ENCODE data around the gene ARID3C.

ARID3C gene

GRCh38 chr9:34579104-34579807 is 49.6 kb downstream of the ARID3C start:
- Histone ChIP-seq H3K4me1 (ENCODE audit: insufficient read depth, low read length) (peaks cover 43% of the 10 kb centered on the region), H3K27me3 (ENCODE audit: insufficient read depth, low read length) (peaks cover 93% of the 10 kb centered on the region), H3K4me3 (ENCODE audit: low read length) (peak overlapping the region; percentile 55), H3K27ac (ENCODE audit: low read depth, low read length) (no peak overlapping the region), H3K9ac (ENCODE audit: low read depth, low read length) (no peak overlapping the region), H3K36me3 (ENCODE audit: insufficient read depth, low read length) (no peaks in the 10 kb centered on the region), H3K9me3 (ENCODE audit: insufficient read depth, low read depth, low read length) (no peaks in the 10 kb centered on the region)
- 9% methylated on average over 9 of the region's 17 CpGs for WGBS

- no peaks in the 10 kb centered on the region for H3K36me3 ChIP-seq (ENCODE audit: insufficient read depth, low read length)
- 8% methylated on average over 28 of the region's 28 CpGs for WGBS
- peaks cover 47% of the 10 kb centered on the region for H3K4me1 ChIP-seq (ENCODE audit: insufficient read depth, low read length)
- peaks cover 85% of the 10 kb centered on the region for H3K27me3 ChIP-seq (ENCODE audit: insufficient read depth, low read length)
- H3K4me3 ChIP-seq (ENCODE audit: low read length) = peak overlapping the region; percentile 55
- H3K27ac ChIP-seq (ENCODE audit: low read depth, low read length) = peak overlapping the region; percentile 60
- no peaks in the 10 kb centered on the region for H3K9me3 ChIP-seq (ENCODE audit: insufficient read depth, low read depth, low read length)
- H3K9ac ChIP-seq (ENCODE audit: low read depth, low read length) = peak overlapping the region; percentile 53; the same call in 1 of the 2 replicates
Measured at GRCh38 chr9:34578241-34579103, 50.4 kb downstream of the ARID3C start.

GRCh38 chr9:34577400-34578240 is 51.2 kb downstream of the ARID3C start:
- Histone ChIP-seq H3K27me3 (ENCODE audit: insufficient read depth, low read length) (peaks cover 77% of the 10 kb centered on the region), H3K27ac (ENCODE audit: low read depth, low read length) (peak overlapping the region; percentile 60), H3K36me3 (ENCODE audit: insufficient read depth, low read length) (no peaks in the 10 kb centered on the region), H3K4me3 (ENCODE audit: low read length) (peak overlapping the region; percentile 55), H3K9me3 (ENCODE audit: insufficient read depth, low read depth, low read length) (no peaks in the 10 kb centered on the region), H3K9ac (ENCODE audit: low read depth, low read length) (peak overlapping the region; percentile 53; the same call in 1 of the 2 replicates), H3K4me1 (ENCODE audit: insufficient read depth, low read length) (peaks cover 52% of the 10 kb centered on the region)
- under 1% methylated on average over 62 of the region's 62 CpGs for WGBS

- Histone ChIP-seq H3K4me1 (ENCODE audit: insufficient read depth, low read length) (peaks cover 52% of the 10 kb centered on the region), H3K4me3 (ENCODE audit: low read length) (peak overlapping the region; percentile 31), H3K9ac (ENCODE audit: low read depth, low read length) (no peak overlapping the region), H3K9me3 (ENCODE audit: insufficient read depth, low read depth, low read length) (no peaks in the 10 kb centered on the region), H3K27me3 (ENCODE audit: insufficient read depth, low read length) (peaks cover 69% of the 10 kb centered on the region), H3K27ac (ENCODE audit: low read depth, low read length) (no peak overlapping the region), H3K36me3 (ENCODE audit: insufficient read depth, low read length) (no peaks in the 10 kb centered on the region)
- WGBS = 26% methylated on average over 14 of the region's 14 CpGs
Measured at GRCh38 chr9:34576597-34577399, 52.1 kb downstream of the ARID3C start.

GRCh38 chr9:34575862-34576596 is 52.8 kb downstream of the ARID3C start:
- H3K27ac ChIP-seq (ENCODE audit: low read depth, low read length) = no peak overlapping the region
- no peaks in the 10 kb centered on the region for H3K36me3 ChIP-seq (ENCODE audit: insufficient read depth, low read length)
- WGBS = 80% methylated on average over 21 of the region's 21 CpGs
- H3K4me3 ChIP-seq (ENCODE audit: low read length) = no peak overlapping the region
- peaks cover 51% of the 10 kb centered on the region for H3K4me1 ChIP-seq (ENCODE audit: insufficient read depth, low read length)
- no peaks in the 10 kb centered on the region for H3K9me3 ChIP-seq (ENCODE audit: insufficient read depth, low read depth, low read length)
- peaks cover 62% of the 10 kb centered on the region for H3K27me3 ChIP-seq (ENCODE audit: insufficient read depth, low read length)
- no peak overlapping the region for H3K9ac ChIP-seq (ENCODE audit: low read depth, low read length)

GRCh38 chr9:34575241-34575640 is 53.6 kb downstream of the ARID3C start:
- no peaks in the 10 kb centered on the region for H3K36me3 ChIP-seq (ENCODE audit: insufficient read depth, low read length)
- H3K4me3 ChIP-seq (ENCODE audit: low read length) = no peak overlapping the region
- peaks cover 44% of the 10 kb centered on the region for H3K4me1 ChIP-seq (ENCODE audit: insufficient read depth, low read length)
- no peak overlapping the region for H3K27ac ChIP-seq (ENCODE audit: low read depth, low read length)
- 74% methylated on average over 8 of the region's 8 CpGs for WGBS
- H3K9me3 ChIP-seq (ENCODE audit: insufficient read depth, low read depth, low read length) = no peaks in the 10 kb centered on the region
- no peak overlapping the region for H3K9ac ChIP-seq (ENCODE audit: low read depth, low read length)
- peaks cover 54% of the 10 kb centered on the region for H3K27me3 ChIP-seq (ENCODE audit: insufficient read depth, low read length)

GRCh38 chr9:34574571-34574970 is 54.3 kb downstream of the ARID3C start:
- H3K27me3 ChIP-seq (ENCODE audit: insufficient read depth, low read length) = peaks cover 47% of the 10 kb centered on the region
- H3K36me3 ChIP-seq (ENCODE audit: insufficient read depth, low read length) = no peaks in the 10 kb centered on the region
- H3K9me3 ChIP-seq (ENCODE audit: insufficient read depth, low read depth, low read length) = no peaks in the 10 kb centered on the region
- H3K27ac ChIP-seq (ENCODE audit: low read depth, low read length) = no peak overlapping the region
- H3K9ac ChIP-seq (ENCODE audit: low read depth, low read length) = no peak overlapping the region
- H3K4me3 ChIP-seq (ENCODE audit: low read length) = no peak overlapping the region
- WGBS = 91% methylated on average over 12 of the region's 12 CpGs
- peaks cover 37% of the 10 kb centered on the region for H3K4me1 ChIP-seq (ENCODE audit: insufficient read depth, low read length)

- no peak overlapping the region for H3K9ac ChIP-seq (ENCODE audit: low read depth, low read length)
- no peak overlapping the region for H3K4me3 ChIP-seq (ENCODE audit: low read length)
- no peaks in the 10 kb centered on the region for H3K36me3 ChIP-seq (ENCODE audit: insufficient read depth, low read length)
- no peaks in the 10 kb centered on the region for H3K9me3 ChIP-seq (ENCODE audit: insufficient read depth, low read depth, low read length)
- H3K27me3 ChIP-seq (ENCODE audit: insufficient read depth, low read length) = peaks cover 39% of the 10 kb centered on the region
- WGBS = 65% methylated on average over 17 of the region's 17 CpGs
- H3K27ac ChIP-seq (ENCODE audit: low read depth, low read length) = no peak overlapping the region
- H3K4me1 ChIP-seq (ENCODE audit: insufficient read depth, low read length) = peaks cover 37% of the 10 kb centered on the region
Measured at GRCh38 chr9:34573599-34574325, 55.1 kb downstream of the ARID3C start.

GRCh38 chr9:34572628-34573027 is 56.2 kb downstream of the ARID3C start:
- 92% methylated on average over 6 of the region's 6 CpGs for WGBS
- H3K4me1 ChIP-seq (ENCODE audit: insufficient read depth, low read length) = peaks cover 34% of the 10 kb centered on the region
- H3K4me3 ChIP-seq (ENCODE audit: low read length) = no peak overlapping the region
- H3K27me3 ChIP-seq (ENCODE audit: insufficient read depth, low read length) = peaks cover 29% of the 10 kb centered on the region
- H3K27ac ChIP-seq (ENCODE audit: low read depth, low read length) = no peak overlapping the region
- no peak overlapping the region for H3K9ac ChIP-seq (ENCODE audit: low read depth, low read length)
- no peaks in the 10 kb centered on the region for H3K9me3 ChIP-seq (ENCODE audit: insufficient read depth, low read depth, low read length)
- H3K36me3 ChIP-seq (ENCODE audit: insufficient read depth, low read length) = no peaks in the 10 kb centered on the region

All from HUES64 (cell line).